ENCODE results near the gene GTF3A. TPM values are rescaled to one million over a fixed set of nuclear protein-coding genes. Genes with fewer than 3 reads are reported as not detected.

The GTF3A gene
- total RNA-seq, 1 donor, result 190 TPM

GRCh38 chr13:27442071-27442647, 17.7 kb downstream of the GTF3A start:
- H3K4me3 ChIP-seq (ENCODE audit: low read depth, low read length), result no peak overlapping the region
- DNase-seq (ENCODE audit: low read depth), result no peak
- no peak for TF ChIP-seq CTCF (IDR thresholded peaks at IDR 0.05; ENCODE audit: insufficient read depth, low read length)

- no peak for DNase-seq (ENCODE audit: low read depth)
- no peak overlapping the region for H3K4me3 ChIP-seq (ENCODE audit: low read depth, low read length)
- no peak for TF ChIP-seq CTCF (IDR thresholded peaks at IDR 0.05; ENCODE audit: insufficient read depth, low read length)
Measured at GRCh38 chr13:27442797-27443196, 18.4 kb downstream of the GTF3A start.

GRCh38 chr13:27446986-27447583, 22.7 kb downstream of the GTF3A start:
- no peak overlapping the region for H3K4me3 ChIP-seq (ENCODE audit: low read depth, low read length)
- TF ChIP-seq CTCF (IDR thresholded peaks at IDR 0.05; ENCODE audit: insufficient read depth, low read length), result no peak
- DNase-seq (ENCODE audit: low read depth), result no peak

GRCh38 chr13:27448308-27448707, 23.9 kb downstream of the GTF3A start:
- TF ChIP-seq CTCF (IDR thresholded peaks at IDR 0.05; ENCODE audit: insufficient read depth, low read length), result no peak
- no peak overlapping the region for H3K4me3 ChIP-seq (ENCODE audit: low read depth, low read length)
- no peak for DNase-seq (ENCODE audit: low read depth)

GRCh38 chr13:27449081-27449603, 24.7 kb downstream of the GTF3A start:
- H3K4me3 ChIP-seq (ENCODE audit: low read depth, low read length), result peak overlapping the region; percentile 97
- no peak for DNase-seq (ENCODE audit: low read depth)
- no peak for TF ChIP-seq CTCF (IDR thresholded peaks at IDR 0.05; ENCODE audit: insufficient read depth, low read length)

- DNase-seq (ENCODE audit: low read depth), result peak; percentile 85
- peak within 1 kb of the TSS; percentile 97 for H3K4me3 ChIP-seq (ENCODE audit: low read depth, low read length)
- peak; percentile 23 for TF ChIP-seq CTCF (IDR thresholded peaks at IDR 0.05; ENCODE audit: insufficient read depth, low read length)
Measured at GRCh38 chr13:27449936-27450828, 25.8 kb downstream of the GTF3A start, which contains the start of gene MTIF3. MTIF3 (minus strand) TSS chr13:27450564; CDS start chr13:27440448, 10,116 bp downstream.
